ENCODE results near the gene NFATC2IP. TPM values are rescaled to one million over a fixed set of nuclear protein-coding genes. Genes with fewer than 3 reads are reported as not detected.
A peak's percentile ranks its signal among the peaks of the same experiment; 100 is the strongest.
"Not testable (repeated sequence)": the region's sequence is repeated elsewhere in the genome, so short reads cannot be mapped to it uniquely, and the experiment has no call there.

NFATC2IP gene
- total and polyA plus RNA-seq, 10 of the 15 experiments (the other 5 are each of a cell fraction or from before 2014, with no cell fraction given) = 12.2 to 93.9 (median 46.9) TPM

- H3K27me3 ChIP-seq (replicated peaks in 1 of 2; ENCODE audit: control insufficient read depth in 2 of 2, insufficient read depth in 2 of 2, low read length in 1 of 2); H2AFZ ChIP-seq (ENCODE audit: control insufficient read depth, low read depth, low read length); H3K79me2 ChIP-seq (ENCODE audit: control insufficient read depth, insufficient read depth, low read length); H3K9me3 ChIP-seq (replicated peaks; ENCODE audit: control insufficient read depth, insufficient read depth, low read length); H3K36me3 ChIP-seq (ENCODE audit: control insufficient read depth in 2 of 2, insufficient read depth in 2 of 2, low read length in 1 of 2); ATAC-seq; DNase-seq (ENCODE audit: low read depth, low spot score); FAIRE-seq; BruUV-seq (replicated peaks); in situ Hi-C loops (cut with MboI); H4K20me1 ChIP-seq (ENCODE audit: control insufficient read depth, insufficient read depth): not testable (repeated sequence)
- RAD21 ChIA-PET (ENCODE audit: unreplicated experiment) = interaction anchor here (1.3 to 1.6 kb wide), 3 partner anchors 19 to 47 kb away, joined by 3 to 6 read pairs (median 4); partner anchors contain the start of gene NFATC2IP
- SMC1A ChIA-PET (ENCODE audit: uncharacterized antibody, unreplicated experiment) = interaction anchor here (2.1 to 5.8 kb wide), 2 partner anchors 18 to 25 kb away, joined by 6 to 58 read pairs; no protein-coding TSS in a partner anchor
- intact Hi-C loops (cut with micrococcal nuclease; ENCODE audit: unreplicated experiment) = loop anchor here (10.0 kb wide), 1 partner anchor 431 kb away; the partner anchor contains the start of genes APOBR and CLN3
- H3K4me1 ChIP-seq (ENCODE audit: control insufficient read depth, insufficient read depth, low read length) = peaks cover 23% of the 10 kb centered on the region
- TF ChIP-seq ZNF217 (IDR thresholded peaks at IDR 0.05) (0 out of 2 replicates have a peak, but pooled peaks have one; percentile 54), SMARCA5 (IDR thresholded peaks at IDR 0.05) (peak; percentile 51)
- H3K9ac ChIP-seq (ENCODE audit: control insufficient read depth, insufficient read depth, low read length) = peak overlapping the region; percentile 98
- 61% methylated on average over 2 of the region's 2 CpGs for WGBS (ENCODE audit: insufficient coverage, insufficient replicate concordance, low lambda C conversion rate, missing lambda C conversion rate)
- peak overlapping the region; percentile 92; the same call in 1 of the 2 replicates for H3K4me3 ChIP-seq
- CTCF ChIA-PET = interaction anchor here (0.6 to 6.4 kb wide), 3 partner anchors 9 to 80 kb away, joined by 3 to 76 read pairs (median 3); partner anchors contain the start of gene TUFM
- POLR2A ChIA-PET = interaction anchor here (0.6 to 4.1 kb wide), 6 partner anchors 10 to 740 kb away, joined by 3 to 21 read pairs (median 3); no protein-coding TSS in a partner anchor
- H3K4me2 ChIP-seq (ENCODE audit: control insufficient read depth, insufficient read depth) = peak overlapping the region; percentile 96; the same call in 1 of the 2 replicates
- peak overlapping the region; percentile 99; the same call in 1 of the 2 replicates for H3K27ac ChIP-seq (ENCODE audit: control insufficient read depth, insufficient read depth)
These were observed 24.5 kb upstream of the NFATC2IP start for GRCh38 chr16:28926284-28926683.

DNA sequence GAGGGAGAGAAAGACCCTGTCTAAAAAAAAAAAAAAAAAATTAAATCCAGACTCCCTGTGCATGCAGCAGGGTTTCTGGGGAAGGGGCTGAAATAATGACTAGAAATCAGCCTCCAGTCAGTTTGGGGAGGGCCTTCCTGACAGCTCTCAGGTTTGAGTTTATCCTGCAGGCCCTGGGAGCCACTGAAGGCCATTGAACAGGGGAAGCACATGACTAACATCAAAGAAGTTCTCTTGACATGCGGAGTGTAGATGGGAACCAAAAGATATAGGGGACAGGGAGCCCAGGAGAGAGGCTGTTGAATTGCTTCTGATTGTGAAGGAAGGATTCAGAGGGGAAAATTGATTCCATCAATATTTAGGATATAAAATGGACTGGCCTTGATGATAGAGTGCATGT is 22.9 kb upstream of the NFATC2IP start:
- DNase-seq (ENCODE audit: low read depth, low spot score) = no peak
- ChIA-PET CTCF (interaction anchor here (0.7 to 6.4 kb wide), 2 partner anchors 17 to 22 kb away, joined by 4 to 76 read pairs; no protein-coding TSS in a partner anchor), POLR2A (interaction anchor here (0.6 to 0.9 kb wide), 5 partner anchors 11 to 1134 kb away, joined by 3 to 6 read pairs (median 4); no protein-coding TSS in a partner anchor), RAD21 (ENCODE audit: unreplicated experiment) (interaction anchor here (1.1 to 1.6 kb wide), 4 partner anchors 17 to 81 kb away, joined by 3 to 4 read pairs (median 4); no protein-coding TSS in a partner anchor), SMC1A (ENCODE audit: uncharacterized antibody, unreplicated experiment) (interaction anchor here (2.1 to 5.8 kb wide), 2 partner anchors 16 to 24 kb away, joined by 6 to 58 read pairs; no protein-coding TSS in a partner anchor)
- H3K36me3 ChIP-seq (ENCODE audit: control insufficient read depth in 2 of 2, insufficient read depth in 2 of 2, low read length in 1 of 2) = no peaks in the 10 kb centered on the region; a peak in 1 of 4 replicates
- no TSS peak for BruUV-seq (replicated peaks)
- H3K9ac ChIP-seq (ENCODE audit: control insufficient read depth, insufficient read depth, low read length) = no peak overlapping the region
- no peak overlapping the region for H3K4me3 ChIP-seq
- in situ Hi-C loops (cut with MboI) = no loop called here
- H4K20me1 ChIP-seq (ENCODE audit: control insufficient read depth, insufficient read depth) = no peaks in the 10 kb centered on the region
- H3K79me2 ChIP-seq (ENCODE audit: control insufficient read depth, insufficient read depth, low read length) = peaks cover 14% of the 10 kb centered on the region
- WGBS (ENCODE audit: insufficient coverage, insufficient replicate concordance, low lambda C conversion rate, missing lambda C conversion rate) = 96% methylated on average over 1 of the region's 1 CpG
- peaks cover 30% of the 10 kb centered on the region for H3K4me1 ChIP-seq (ENCODE audit: control insufficient read depth, insufficient read depth, low read length)
- FAIRE-seq = no peak
- no peaks in the 10 kb centered on the region for H3K9me3 ChIP-seq (replicated peaks; ENCODE audit: control insufficient read depth, insufficient read depth, low read length)
- no peak overlapping the region for H2AFZ ChIP-seq (ENCODE audit: control insufficient read depth, low read depth, low read length)
- H3K27ac ChIP-seq (ENCODE audit: control insufficient read depth, insufficient read depth) = no peak overlapping the region
- H3K27me3 ChIP-seq (replicated peaks in 1 of 2; ENCODE audit: control insufficient read depth in 2 of 2, insufficient read depth in 2 of 2, low read length in 1 of 2) = no peaks in the 10 kb centered on the region
- intact Hi-C loops (cut with micrococcal nuclease; ENCODE audit: unreplicated experiment) = loop anchor here (10.0 kb wide), 1 partner anchor 433 kb away; the partner anchor contains the start of genes APOBR and CLN3
- no peak for ATAC-seq
- H3K4me2 ChIP-seq (ENCODE audit: control insufficient read depth, insufficient read depth) = no peak overlapping the region
- TF ChIP-seq GATAD2B (conservative IDR thresholded peaks at IDR 0.05; ENCODE audit: low read depth) (no peak), PAX5 (IDR thresholded peaks at IDR 0.05; ENCODE audit: borderline replicate concordance, low read depth, low read length) (no peak), POLR2AphosphoS5 (IDR thresholded peaks at IDR 0.05; ENCODE audit: low read length) (no peak), TARDBP (IDR thresholded peaks at IDR 0.05; ENCODE audit: borderline replicate concordance) (no peak), GABPA (IDR thresholded peaks at IDR 0.05; ENCODE audit: low read depth) (no peak), E2F4 (IDR thresholded peaks at IDR 0.05; ENCODE audit: low read depth, low read length) (no peak), NFYB (IDR thresholded peaks at IDR 0.05; ENCODE audit: insufficient read depth, low read depth, low read length) (no peak), SREBF2 (IDR thresholded peaks at IDR 0.05; ENCODE audit: low read length) (no peak), ESRRA (IDR thresholded peaks at IDR 0.05; ENCODE audit: low read length) (no peak), MTA2 (IDR thresholded peaks at IDR 0.05; ENCODE audit: low read depth) (no peak), IRF4 (IDR thresholded peaks at IDR 0.05; ENCODE audit: low read depth, low read length) (no peak), ZZZ3 (IDR thresholded peaks at IDR 0.05; ENCODE audit: control insufficient read depth, insufficient read length, low read depth) (no peak), HDAC2 (IDR thresholded peaks at IDR 0.05) (no peak), NFYA (IDR thresholded peaks at IDR 0.05; ENCODE audit: borderline replicate concordance, low read depth, low read length) (no peak), CHD4 (IDR thresholded peaks at IDR 0.05) (no peak), FOXM1 (IDR thresholded peaks at IDR 0.05; ENCODE audit: low read depth, low read length) (no peak), ZNF622 (IDR thresholded peaks at IDR 0.05) (no peak)
